OCI-M2 (cell line): ENCODE data around the gene FAM136A.
"Not testable (repeated sequence)": the region's sequence is repeated elsewhere in the genome, so short reads cannot be mapped to it uniquely, and the experiment has no call there.

Experiments used
- DNase-seq: peaks from one replicate; lab custom pipeline; 2025; ENCODE audit not compliant: unreplicated experiment; lab: John Stamatoyannopoulos, UW

Gene FAM136A

GRCh38 chr2:70300771-70301343, 1.0 kb downstream of the FAM136A start:
- no peak for DNase-seq

- not testable (repeated sequence) for DNase-seq
Measured at GRCh38 chr2:70297828-70298227, 4.0 kb downstream of the FAM136A start.

- DNase-seq = no peak
Measured at GRCh38 chr2:70283500-70284191, 18.2 kb downstream of the FAM136A start.

GRCh38 chr2:70282439-70282838, 19.4 kb downstream of the FAM136A start:
- no peak for DNase-seq

- no peak for DNase-seq
Measured at GRCh38 chr2:70280242-70280798, 21.5 kb downstream of the FAM136A start.

GRCh38 chr2:70270323-70270722, 31.5 kb downstream of the FAM136A start:
- DNase-seq = no peak

- not testable (repeated sequence) for DNase-seq
Measured at GRCh38 chr2:70269422-70270302, 32.2 kb downstream of the FAM136A start.

- not testable (repeated sequence) for DNase-seq
Measured at GRCh38 chr2:70266925-70267324, 34.9 kb downstream of the FAM136A start.

- DNase-seq = no peak
Measured at GRCh38 chr2:70261501-70261900, 40.4 kb downstream of the FAM136A start.

GRCh38 chr2:70258532-70258875, 43.4 kb downstream of the FAM136A start:
- DNase-seq = no peak

- no peak for DNase-seq
Measured at GRCh38 chr2:70255637-70256314, 46.1 kb downstream of the FAM136A start.

- DNase-seq = no peak
Measured at GRCh38 chr2:70250434-70250833, 51.4 kb downstream of the FAM136A start.

GRCh38 chr2:70248181-70248847, 53.6 kb downstream of the FAM136A start, which contains the start of gene TIA1:
Gene TIA1 (minus strand): TSS chr2:70248628. CDS start chr2:70248430, 198 bp downstream.
- DNase-seq = peak; percentile 90

- DNase-seq = no peak
Measured at GRCh38 chr2:70247364-70248180, 54.3 kb downstream of the FAM136A start.
